GM18508 (cell line): ENCODE results near the gene TMEM204.

Experiments
- ATAC-seq: cut with Tn5 transposase; IDR thresholded peaks from one replicate; pipeline ENCODE4 v1.9.1; 2021; ENCODE audit warnings: moderate number of reproducible peaks; ENCODE audit not compliant: insufficient read depth, unreplicated experiment

Gene TMEM204

DNA sequence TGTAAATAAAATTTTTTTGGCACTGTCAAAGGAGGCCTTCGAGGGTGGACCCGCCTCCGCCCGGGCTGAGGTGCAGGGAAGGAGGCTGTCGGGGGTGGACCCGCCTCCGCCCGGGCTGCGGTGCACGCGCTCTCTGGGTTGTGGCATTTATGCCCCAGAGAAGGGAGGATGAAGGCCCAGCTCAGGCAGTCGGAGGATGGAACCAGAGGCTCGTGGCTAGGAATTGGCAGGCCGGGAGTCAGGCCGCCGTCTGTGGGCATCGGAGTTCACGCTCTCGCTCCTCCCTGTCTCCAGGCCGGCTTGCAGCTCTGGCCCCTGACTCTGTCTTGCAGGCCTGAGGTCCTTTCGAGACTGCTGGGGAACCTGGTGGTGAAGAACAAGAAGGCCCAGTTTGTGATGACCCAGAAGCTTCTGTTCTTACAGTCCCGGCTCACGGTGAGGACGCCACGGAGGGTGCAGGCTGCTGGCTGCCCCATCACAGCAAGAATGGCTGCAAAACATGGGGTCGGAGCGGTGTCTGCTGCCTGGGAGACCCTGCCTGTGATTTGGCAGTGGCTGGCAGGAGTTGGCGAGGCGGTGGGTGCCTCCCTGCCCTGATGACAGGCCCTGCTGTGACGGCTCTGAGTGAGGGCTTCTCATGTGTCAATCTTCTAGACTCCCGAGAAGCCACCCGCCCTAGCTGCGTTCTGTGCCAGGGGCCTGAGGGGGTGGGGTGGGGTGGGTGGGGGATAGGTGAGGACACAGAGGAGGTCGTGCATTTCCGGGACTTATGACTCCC lies 34.4 kb upstream of the TMEM204 start:
- ATAC-seq, result no peak

DNA sequence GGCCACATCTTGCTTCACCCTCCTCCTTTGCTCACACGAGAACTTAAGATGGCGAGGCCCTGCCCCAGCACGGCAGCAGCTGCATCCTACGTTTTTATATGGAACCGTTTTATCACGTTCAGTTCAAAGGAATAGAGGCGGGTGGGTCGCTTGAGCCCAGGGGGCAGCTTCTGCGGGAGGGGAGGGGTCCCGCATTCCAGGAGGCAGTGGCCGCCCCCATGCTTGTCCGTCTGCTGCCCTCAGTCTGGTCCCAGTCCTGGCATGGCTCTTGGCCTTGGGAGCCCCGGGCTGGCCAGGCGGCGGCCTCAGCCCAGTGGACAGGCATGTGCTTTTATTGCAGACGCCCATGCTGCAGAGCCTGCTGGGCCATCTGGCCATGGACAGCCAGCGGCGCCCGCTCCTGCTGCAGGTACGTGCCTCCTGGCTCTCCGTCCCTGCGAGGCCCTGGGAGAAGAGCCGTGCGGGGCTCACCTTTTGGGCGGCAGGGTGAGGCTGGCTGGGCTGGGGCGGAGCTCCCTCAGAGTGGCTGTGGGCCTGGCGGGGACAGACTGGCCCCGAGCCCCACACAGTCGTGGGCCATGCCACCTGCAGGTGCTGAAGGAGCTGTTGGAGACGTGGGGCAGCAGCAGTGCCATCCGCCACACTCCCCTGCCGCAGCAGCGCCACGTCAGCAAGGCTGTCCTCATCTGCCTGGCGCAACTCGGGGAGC lies 33.6 kb upstream of the TMEM204 start:
- ATAC-seq, result no peak

DNA sequence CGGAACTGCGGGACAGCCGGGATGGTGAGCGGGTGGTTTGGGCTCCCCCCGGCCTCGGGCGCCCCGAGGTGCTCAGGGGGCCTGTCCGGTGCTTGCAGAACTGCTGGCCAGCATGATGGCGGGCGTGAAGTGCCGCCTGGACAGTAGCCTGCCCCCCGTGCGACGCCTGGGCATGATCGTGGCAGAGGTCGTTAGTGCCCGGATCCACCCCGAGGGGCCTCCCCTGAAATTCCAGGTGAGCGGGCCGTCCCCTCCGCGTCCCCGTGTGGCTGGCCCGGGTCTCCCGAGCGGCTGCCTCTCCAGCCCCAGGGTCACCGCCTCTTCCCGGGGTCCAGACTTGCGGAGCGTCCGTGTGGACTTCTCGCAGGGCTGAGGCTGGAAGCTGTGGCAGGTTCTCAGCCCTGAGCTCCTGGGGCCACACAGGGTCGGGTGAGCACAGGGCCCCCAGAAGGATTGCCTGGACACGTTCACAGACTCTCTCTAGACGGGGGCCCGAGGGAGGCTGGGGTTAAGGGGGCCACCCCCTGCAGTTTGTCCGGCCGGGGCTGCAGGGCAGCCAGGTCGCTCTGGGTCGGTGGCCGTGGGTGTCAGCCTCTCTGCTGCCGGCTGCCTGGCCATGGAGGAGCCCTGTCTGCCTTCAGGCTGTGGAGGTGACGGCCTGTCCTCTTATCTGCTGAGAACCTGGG lies 32.9 kb upstream of the TMEM204 start:
- ATAC-seq, result no peak

DNA sequence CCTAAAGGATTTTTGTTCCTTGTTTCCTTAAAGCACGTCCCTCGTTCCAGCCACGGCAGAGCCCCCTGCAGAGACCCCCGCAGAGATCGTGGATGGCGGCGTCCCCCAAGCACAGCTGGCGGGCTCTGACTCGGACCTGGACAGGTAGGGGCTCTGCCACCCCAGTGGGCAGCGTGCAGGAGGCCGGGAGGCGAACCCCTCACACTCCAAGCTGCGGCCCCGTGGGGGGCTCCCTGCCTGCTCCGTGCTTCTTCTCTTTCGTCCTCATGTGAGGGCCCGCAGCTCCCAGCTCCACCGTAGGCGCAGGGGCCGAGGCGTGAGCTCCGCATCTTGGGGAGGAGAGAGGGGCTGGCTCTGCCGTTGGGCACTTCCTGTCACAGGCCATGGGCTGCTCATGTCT lies 31.8 kb upstream of the TMEM204 start:
- no peak for ATAC-seq

DNA sequence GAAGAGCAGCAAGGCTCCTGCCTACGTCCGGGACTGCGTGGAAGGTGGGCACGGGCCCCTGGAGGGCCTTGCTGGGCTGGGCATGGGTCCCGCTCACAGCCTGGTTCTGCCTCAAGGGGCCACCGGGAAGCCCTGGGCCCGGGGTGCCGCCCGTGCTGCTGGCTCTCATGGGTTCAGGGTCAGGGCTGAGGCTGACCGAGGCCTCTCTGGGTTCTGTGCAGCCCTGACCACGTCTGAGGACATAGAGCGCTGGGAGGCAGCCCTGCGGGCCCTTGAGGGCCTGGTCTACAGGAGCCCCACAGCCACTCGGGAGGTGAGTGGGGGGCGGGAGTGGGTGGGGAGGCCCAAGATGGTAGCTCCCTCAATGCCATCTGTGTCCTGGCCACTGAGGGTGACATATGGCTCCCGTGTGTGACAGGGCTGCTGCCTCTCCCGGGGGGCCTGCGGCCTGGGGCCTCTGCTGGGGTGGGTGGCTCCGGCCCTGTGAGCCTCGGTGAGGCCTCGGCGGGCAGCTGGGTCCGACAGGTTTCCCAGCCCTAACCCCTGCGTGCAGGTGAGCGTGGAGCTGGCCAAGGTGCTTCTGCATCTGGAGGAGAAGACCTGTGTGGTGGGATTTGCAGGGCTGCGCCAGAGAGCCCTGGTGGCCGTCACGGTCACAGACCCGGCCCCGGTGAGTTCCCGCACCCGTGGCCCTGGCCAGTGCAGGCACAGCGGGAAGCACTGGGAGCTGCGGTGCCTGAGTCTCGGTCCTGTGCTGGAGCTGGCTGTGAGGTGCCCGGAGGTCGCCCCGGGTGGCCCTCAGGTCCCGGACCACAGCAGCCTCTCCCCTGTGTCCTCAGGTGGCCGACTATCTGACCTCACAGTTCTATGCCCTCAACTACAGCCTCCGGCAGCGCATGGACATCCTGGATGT lies 31.1 kb upstream of the TMEM204 start:
- ATAC-seq, result no peak

DNA sequence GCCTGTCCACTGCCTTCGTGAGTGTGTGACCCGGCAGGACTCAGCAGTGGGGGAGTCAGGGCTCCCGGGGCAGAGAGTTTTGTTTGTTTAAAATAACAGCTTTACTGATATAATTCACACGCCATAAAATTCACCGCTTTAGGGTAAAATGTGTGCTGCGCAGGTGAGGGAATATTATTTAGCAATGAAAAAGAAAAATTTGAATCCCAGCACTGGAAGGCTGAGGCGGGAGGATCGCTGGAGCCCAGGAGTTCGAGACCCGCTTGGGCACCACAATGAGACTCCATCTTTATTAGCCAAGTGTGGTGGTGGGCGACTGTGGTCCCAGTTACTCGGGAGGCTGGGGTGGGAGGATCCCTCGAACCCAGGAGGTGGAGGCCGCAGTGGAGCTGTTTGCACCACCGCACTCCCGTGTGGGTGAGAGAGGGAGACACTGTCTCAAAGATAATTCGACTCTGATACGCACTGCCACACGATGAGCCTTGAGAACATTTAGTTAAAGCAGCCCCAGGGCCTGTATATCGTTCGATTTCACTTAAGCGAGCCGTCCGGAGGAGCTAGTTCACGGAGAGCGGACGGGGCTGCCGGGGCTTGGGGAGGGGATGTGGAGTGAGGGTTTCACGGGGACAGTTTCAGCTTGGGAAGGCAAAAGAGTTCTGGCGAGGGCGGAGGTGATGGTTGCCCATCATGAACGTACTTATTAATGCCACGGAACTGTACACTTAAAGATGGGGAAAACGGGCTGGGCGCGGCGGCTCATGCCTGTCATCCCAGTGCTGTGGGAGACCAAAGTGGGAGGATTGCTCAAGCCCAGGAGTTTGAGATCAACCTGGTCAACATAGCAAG lies 30.1 kb upstream of the TMEM204 start:
- ATAC-seq, result no peak

DNA sequence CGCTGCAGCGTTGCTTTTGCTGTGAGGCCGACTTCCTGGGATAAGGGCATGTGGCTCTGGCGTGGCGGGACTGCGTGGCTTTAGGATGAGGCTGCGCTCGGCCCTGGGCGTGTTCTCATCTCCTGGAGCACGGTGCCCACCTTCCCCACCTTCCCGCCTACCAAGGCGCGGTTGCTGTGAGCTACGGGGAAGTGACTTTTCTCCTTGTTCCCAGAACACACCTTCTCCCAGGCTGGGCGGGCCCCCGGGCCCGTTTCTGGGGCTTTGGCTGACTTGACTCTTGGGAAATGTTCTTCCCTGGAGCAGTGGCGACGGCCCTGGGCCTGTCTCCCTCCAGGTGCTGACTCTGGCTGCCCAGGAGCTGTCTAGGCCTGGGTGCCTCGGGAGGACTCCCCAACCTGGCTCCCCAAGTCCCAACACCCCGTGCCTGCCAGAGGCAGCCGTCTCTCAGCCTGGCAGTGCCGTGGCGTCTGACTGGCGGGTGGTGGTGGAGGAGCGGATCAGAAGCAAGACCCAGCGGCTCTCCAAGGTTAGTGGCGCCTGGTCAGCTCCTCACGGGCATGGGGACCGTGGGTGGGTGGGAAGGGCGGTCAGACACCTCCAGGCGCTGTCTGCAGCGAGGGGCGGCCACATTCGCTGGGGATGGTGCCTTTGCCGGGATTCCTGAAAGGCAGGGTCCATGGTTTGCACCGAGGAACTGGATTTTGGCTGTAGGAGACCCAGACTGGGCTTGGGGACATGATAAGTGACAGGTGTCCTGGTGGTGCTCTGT lies 28.2 kb upstream of the TMEM204 start:
- ATAC-seq, result no peak

DNA sequence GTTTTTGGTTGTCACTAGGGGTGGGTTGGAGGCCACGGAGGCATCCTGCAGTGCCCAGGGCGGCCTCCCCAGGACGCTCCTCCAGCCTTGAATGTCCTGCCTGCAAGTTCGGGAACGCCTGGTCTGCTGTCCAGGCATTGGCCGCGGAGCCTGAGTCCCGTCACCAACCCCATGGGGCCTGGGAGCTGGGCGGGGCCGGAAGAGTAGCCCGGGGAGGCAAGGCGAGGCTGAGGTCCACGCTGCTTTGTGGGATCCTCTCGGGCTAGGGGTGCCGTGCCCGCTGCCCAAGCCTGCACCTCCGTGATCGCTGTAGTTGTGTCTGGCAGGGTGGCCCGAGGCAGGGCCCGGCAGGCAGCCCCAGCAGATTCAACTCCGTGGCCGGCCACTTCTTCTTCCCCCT lies 27.6 kb upstream of the TMEM204 start:
- ATAC-seq, result no peak

DNA sequence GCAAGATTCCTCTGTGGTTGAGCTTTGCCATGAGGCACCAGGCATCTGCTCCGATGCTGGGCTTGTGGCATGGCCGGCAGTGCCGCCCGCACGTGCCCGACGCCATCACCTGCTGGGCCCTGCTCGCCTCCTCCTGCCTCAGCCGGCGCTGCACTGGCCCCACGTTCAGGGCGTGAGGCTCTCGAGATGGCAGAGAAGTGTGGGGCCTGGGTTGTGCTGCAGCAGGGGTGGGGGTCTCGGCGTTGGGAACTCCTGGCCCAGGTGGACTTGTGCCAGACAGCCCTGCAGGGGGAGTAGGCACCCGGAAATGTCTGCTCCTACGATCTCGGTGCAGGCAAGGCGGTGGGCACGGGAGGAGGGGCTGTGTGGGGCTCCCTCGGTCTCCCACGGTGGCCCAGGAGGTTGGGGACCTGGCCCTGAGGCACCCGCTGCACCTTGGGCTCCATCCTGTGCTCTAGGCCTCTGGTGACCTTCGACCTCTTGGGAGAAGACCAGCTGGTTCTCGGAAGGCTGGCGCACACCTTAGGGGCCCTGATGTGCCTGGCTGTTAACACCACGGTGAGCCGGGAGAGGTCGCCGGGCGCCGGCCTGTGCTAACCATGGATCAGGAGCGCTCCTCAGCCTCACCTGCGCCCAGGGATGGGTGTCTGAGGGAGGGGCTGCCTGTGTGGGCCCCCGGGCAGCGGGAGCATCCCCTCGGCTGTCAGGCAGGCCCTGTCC lies 26.8 kb upstream of the TMEM204 start:
- no peak for ATAC-seq

DNA sequence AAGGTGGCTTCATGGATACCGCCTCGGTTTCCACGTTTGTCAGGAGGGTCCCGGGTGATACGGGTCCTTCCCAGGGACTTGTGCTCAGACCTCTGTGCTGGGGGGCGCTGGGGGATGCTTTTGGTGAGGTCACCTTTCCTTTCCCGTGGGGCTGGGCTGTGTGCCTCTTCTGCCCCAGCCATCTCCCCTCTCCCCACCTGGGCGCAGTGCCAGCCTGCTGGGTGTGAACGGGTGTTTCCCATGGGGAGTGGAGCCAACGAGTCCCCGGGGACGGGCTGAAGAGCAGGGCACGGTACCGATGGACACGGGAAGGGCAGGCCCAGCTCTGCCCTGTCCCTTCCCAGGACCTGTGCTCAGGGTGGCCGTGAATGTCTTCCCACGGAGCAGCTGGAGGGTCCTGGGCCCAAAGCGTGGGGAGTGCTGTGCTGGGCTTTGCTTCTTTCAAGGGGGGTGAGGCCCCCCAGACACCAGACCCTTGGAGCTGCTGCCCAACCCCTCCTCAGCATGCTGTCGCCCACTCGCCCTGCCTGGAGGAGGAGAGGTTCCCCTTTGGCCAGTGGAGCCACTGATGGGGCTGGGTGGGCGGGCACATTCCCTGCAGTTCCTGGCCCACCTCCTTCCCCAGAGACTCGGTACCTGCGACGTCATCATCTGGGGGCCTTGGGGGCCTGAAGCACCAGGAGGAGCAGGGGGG lies 24.8 kb upstream of the TMEM204 start:
- ATAC-seq, result no peak

DNA sequence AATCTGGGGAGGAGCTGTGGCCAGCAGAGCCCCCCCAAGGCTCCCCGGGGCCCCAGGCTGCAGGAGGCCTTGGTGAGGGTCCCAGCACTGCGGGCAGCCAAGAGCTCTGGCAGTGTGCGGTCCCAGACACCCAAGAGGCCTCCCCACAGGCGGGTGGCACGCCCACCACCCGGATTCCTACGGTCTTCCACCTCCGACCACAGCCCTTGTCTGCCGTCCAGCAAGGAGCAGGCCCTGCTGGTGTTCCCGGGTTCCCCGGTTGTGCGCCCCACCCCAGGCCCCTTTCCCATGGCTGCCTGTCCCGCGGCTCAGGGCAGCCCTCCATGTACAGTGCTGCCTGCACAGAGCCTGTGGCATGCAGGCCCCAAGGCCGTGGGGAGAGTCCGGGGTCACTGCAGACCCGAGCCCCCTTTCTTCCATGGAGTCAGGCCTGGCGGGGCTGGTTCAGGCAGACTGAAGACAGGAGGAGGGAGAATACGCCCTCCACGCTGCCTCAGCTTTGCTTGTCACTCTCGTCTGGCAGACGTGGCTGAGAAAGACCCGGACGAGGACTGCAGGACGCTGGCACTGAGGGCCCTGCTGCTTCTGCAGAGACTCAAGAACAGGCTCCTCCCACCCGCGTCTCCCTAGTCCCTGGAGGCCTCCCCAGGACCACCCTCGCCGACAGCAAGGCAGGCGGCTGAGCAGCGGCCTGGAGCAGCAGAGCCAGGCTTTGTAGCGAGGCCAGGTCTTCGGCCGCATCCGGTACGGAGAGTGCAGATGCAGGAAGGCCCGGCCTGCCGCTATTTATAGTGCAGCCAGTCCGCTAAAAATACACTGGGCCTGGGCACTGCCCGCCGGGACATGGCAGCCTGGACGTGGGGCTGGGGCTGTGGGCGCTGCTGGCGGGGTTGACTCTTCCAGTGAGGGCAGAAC lies 23.9 kb upstream of the TMEM204 start:
- ATAC-seq, result no peak

DNA sequence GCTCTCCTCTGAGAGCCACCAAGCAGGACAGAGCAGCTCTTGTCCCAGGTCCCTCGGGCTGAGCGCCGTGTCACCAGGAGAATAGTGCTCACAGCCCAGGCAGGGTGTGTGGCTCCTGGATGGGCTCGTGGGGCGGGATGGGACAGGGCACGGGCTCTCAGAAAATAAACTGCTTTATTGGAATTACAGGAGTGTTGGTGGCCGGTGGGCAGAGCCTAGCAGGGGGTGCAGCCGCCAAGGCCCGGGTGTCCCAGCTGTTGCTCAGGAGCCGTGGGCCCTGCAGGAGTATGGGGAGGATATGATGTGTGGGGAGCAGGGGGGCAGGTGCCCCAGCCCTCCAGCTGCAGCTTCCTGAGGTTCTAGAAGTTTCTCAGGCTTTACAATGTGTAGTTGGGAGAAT lies 23.2 kb upstream of the TMEM204 start:
- no peak for ATAC-seq

DNA sequence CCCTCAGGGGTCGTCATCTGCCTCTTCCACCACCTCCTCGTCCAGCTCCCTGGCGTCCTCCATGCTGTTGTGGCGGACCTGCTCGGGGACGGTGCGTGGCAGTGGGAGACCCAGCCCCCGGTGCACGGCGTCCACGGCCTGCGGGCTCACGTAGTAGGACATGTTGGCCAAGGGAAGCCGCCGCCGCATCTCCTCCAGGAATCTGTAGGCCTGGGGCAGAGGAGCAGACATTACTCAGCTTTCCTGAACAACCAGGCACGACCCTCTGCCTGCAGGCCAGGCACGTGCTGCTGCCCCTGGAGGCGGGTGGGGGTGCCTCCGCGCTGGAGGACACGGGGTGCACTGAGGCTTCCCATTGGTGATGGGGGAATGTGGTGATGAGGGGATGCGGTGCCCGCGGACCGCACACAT lies 22.5 kb upstream of the TMEM204 start:
- no peak for ATAC-seq

DNA sequence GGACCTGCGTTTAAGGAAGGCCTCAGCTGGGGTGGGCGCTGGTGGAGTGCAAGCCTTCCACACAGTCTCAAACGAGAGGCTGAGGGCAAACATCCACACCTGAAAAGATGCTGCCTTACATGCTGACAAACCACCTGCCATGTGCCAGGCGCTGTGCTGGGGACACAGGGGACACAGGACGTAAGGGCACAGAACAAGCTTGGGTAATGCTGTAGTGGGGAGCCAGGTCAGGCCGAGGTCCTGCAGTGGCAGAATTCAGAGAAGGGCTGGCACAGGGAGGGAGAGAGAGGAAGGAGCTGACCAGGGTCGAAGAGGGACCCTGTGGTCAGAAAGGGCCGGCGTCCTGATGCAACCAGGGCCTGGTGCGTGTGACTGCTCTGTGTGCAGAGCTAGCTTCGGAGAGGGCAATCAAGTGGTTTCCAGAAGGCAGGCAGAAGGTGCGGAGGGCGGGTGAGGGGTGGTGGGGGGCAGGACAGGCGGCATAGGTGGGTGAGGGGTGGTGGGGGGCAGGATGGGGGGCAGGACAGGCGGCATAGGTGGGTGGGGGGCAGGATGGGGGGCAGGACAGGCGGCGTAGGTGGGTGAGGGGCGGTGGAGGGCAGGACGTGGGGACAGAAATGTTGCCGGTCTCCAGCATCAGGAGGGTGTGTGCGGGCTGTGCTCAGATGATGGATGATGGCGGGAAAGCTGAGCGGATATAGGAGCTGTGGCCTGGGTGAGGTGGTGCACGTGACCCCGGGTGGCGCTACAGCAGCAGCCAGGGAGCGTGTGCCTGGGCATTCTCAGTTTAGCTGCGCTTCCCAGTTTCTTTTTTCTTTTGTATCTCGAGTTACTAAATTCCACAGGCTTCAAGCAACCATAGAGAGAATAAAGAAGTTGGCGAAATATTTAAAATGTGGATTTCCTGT lies 21.6 kb upstream of the TMEM204 start:
- no peak for ATAC-seq

DNA sequence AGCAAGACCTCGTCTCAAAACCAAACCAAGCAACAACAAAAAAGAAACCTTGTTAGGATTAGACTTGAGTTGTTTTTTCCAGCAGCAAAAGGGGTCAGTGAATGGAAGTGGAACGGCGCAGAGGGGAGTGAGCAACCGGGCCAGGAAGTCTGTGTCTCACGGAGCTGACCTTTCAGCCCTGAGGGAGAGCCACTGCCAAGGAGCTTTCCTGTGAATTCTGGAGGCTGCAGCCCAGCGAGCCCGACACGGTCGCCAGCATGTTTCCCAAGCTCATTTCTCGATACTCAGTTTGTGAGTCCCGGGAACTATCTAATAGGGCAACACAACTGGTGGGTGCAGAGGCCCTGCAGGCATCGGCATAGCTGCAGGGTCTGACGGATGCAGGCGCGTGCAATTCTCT lies 20.7 kb upstream of the TMEM204 start:
- no peak for ATAC-seq

DNA sequence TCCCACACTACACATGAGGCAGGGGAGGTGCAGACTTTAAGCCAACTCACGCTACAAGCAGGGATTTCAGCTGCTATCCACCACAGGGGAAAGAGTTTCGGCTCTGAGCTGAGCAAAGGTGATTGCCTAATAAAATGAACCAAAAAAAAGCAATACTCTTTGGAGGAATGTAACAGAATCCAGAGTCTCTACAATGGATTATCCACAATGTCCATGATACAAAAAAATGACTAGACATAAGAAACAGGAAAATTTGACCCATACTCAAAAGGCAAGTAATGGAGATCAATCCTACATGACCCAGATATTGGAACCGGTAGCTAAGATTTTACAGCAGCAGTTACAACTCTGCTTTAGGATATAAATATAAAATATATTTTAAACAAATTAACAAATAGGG lies 19.0 kb upstream of the TMEM204 start:
- ATAC-seq, result no peak
